HEK293 (cell line): Measurements from ENCODE around the gene ST8SIA4.

Experiments used
- BCL11A ChIP-seq: fragments of 450-650 bp; formaldehyde crosslinking; IDR thresholded peaks from 2 replicates; pipeline ENCODE4 v1.5.1; 2016; ENCODE audit warnings: low read depth, missing biosample characterization, missing genetic modification characterization
- CTCF ChIP-seq: fragments of 450-650 bp; formaldehyde crosslinking; IDR thresholded peaks from 2 replicates; pipeline ENCODE4 v1.5.1; 2016; ENCODE audit warnings: missing biosample characterization, missing genetic modification characterization
- PBX3 ChIP-seq: sonication (generic); formaldehyde crosslinking; IDR thresholded peaks from 2 replicates; pipeline ENCODE4 v1.8.1; 2022; ENCODE audit warnings: mild to moderate bottlenecking, moderate library complexity, missing genetic modification reagents
- REST ChIP-seq: fragments of 450-650 bp; formaldehyde crosslinking; IDR thresholded peaks from 2 replicates; pipeline ENCODE4 v1.5.1; 2016; ENCODE audit warnings: missing biosample characterization, missing genetic modification characterization
- SP2 ChIP-seq: fragments of 450-650 bp; formaldehyde crosslinking; IDR thresholded peaks from 2 replicates; pipeline ENCODE4 v1.5.1; 2016; ENCODE audit warnings: missing biosample characterization, missing genetic modification characterization
- TRIM28 ChIP-seq: IDR thresholded peaks from 2 replicates; pipeline ENCODE4 v1.6.1; 2011; ENCODE audit warnings: low read length, control low read depth, borderline replicate concordance
- ZBTB7A ChIP-seq: fragments of 450-650 bp; formaldehyde crosslinking; IDR thresholded peaks from 2 replicates; pipeline ENCODE4 v1.5.1; 2016; ENCODE audit warnings: low read depth, missing biosample characterization, missing genetic modification characterization
- ZNF146 ChIP-seq: fragments of 450-650 bp; formaldehyde crosslinking; IDR thresholded peaks from 2 replicates; pipeline ENCODE4 v1.5.1; 2016; ENCODE audit warnings: missing biosample characterization, missing genetic modification characterization
- ZNF157 ChIP-seq: fragments of 450-650 bp; formaldehyde crosslinking; IDR thresholded peaks from 2 replicates; pipeline ENCODE4 v1.5.1; 2016; ENCODE audit warnings: missing biosample characterization, missing genetic modification characterization
- ZNF18 ChIP-seq: fragments of 450-650 bp; formaldehyde crosslinking; IDR thresholded peaks from 2 replicates; pipeline ENCODE4 v1.5.1; 2016; ENCODE audit warnings: missing biosample characterization, missing genetic modification characterization
- ZNF274 ChIP-seq, 2 experiments: fragments of 200-500 bp in 1 of 2; fragments of 450-650 bp in 1 of 2; sonication (Bioruptor generic) in 1 of 2; formaldehyde crosslinking in 1 of 2; IDR thresholded peaks; 2 replicates each; pipeline versions ENCODE4 v1.5.1 to v1.6.1; 2014 to 2016; ENCODE audit warnings: borderline replicate concordance in 1 of 2, inconsistent platforms in 1 of 2, low read length in 1 of 2, missing biosample characterization in 1 of 2, missing genetic modification characterization in 1 of 2
- ZNF560 ChIP-seq: fragments of 450-650 bp; formaldehyde crosslinking; IDR thresholded peaks from 2 replicates; pipeline ENCODE4 v1.5.1; 2017; ENCODE audit warnings: missing biosample characterization, missing genetic modification characterization, borderline replicate concordance
- ZNF785 ChIP-seq: fragments of 450-650 bp; formaldehyde crosslinking; IDR thresholded peaks from 2 replicates; pipeline ENCODE4 v1.5.1; 2016; ENCODE audit warnings: missing biosample characterization, missing genetic modification characterization
- ZNF792 ChIP-seq: fragments of 450-650 bp; formaldehyde crosslinking; IDR thresholded peaks from 2 replicates; pipeline ENCODE4 v1.5.1; 2016; ENCODE audit warnings: missing biosample characterization, missing genetic modification characterization

- TF ChIP-seq REST (no peak), ZNF146 (tag by site-specific recombination) (no peak), CTCF (tag by site-specific recombination) (no peak), BCL11A (tag by site-specific recombination) (no peak), TRIM28 (no peak), SP2 (tag by site-specific recombination) (no peak), ZNF792 (tag by site-specific recombination) (no peak), ZNF560 (no peak), ZBTB7A (tag by site-specific recombination) (no peak), ZNF157 (tag by site-specific recombination) (no peak), ZNF785 (tag by site-specific recombination) (no peak), PBX3 (no peak), ZNF18 (tag by site-specific recombination) (no peak), ZNF274 (IDR thresholded peaks at IDR 0.05; ENCODE audit: low read length) (no peak), ZNF274 (tag by site-specific recombination; IDR thresholded peaks at IDR 0.05; ENCODE audit: borderline replicate concordance) (no peak)
Observed at GRCh38 chr5:100828898-100829356, 74.2 kb downstream of the ST8SIA4 start.
